Dedifferentiated amniotic fluid mesenchymal stem cell (primary cell): ENCODE data around the gene TNMD.
"Not testable (repeated sequence)": the region's sequence is repeated elsewhere in the genome, so short reads cannot be mapped to it uniquely, and the experiment has no call there.

ENCODE experiments used
- DNase-seq: peaks from one replicate; pipeline ENCODE4 v3.0.0-alpha.2; 2016; ENCODE audit errors: extremely low spot score

The TNMD gene

DNA sequence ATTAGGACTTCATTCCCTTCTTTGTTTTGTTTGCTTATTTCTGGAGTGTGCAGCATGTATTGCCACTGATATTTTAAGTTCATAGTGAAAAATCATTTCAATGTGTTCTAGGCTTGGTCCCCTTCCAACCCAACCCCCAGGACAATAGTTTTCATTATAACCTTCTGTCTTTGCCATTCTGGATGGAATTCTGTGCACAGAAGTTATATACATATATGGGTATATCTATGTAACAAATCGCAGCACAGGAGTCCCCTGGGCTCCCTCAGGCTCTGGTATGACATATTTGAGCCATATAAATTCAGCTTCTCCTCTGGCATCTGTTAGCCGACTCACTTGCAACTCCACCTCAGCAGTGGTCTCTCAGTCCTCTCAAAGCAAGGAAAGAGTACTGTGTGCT, at the start of gene TNMD:
TSS of gene TNMD (plus strand) at position 326 of the 400 bp plus-strand sequence. CDS start 83 bp downstream, outside the sequence.
- DNase-seq: no peak

DNA sequence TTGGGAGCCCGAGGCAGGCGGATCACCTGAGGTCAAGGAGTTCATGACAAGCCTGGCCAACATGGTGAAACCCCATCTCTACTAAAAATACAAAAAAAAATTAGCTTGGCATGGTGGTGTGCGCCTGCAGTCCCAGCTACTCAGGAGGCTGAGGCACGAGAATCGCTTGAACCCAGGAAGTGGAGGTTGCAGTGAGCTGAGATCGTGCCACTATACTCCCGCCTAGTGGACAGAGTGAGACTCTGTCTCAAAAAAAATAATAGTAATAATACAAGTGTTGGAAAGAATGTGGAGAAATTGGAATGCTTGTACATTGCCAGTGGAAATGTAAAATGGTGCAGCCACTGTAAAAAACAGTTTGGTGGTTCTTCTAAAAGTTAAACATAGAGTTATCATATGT, 19.2 kb upstream of the TNMD start:
- DNase-seq: not testable (repeated sequence)

DNA sequence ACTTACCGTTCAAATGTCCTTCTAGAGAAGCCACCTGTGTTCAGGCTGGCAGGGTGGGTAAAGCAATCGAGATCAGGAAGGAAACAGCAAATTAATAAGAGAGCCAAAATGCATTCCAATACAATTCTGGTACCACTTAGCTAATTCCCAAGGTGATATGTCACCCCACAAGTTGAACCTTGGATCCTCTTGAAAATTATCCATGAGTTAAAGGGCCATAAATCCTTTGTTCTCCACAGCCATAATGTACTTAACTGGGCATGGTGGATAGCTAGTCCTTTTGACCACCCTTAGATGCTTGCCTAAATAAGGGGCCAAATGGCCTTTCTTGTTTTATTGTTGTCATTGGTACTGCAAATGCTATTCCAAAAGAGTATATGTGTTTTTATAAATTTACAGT, 2.0 kb downstream of the TNMD start:
- no peak for DNase-seq

DNA sequence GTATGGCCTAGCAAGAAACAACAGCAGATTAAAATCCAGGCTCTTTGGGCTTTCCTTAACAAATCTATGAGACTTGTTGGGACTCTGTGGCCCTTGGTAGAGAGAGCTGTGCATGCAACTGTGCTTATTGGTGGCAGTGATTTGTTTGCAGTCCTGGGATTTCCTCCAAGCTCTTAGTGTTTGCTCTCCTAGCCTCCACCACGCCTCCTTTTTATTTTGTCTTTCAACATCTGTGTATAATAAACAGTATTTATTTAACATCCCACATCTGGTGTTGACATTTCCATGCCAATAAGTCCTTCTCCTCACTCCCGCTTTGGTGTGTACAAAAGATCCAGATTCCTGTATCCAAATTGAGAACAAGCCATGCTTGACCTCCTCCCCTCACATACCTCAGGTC, 3.1 kb downstream of the TNMD start:
- no peak for DNase-seq

DNA sequence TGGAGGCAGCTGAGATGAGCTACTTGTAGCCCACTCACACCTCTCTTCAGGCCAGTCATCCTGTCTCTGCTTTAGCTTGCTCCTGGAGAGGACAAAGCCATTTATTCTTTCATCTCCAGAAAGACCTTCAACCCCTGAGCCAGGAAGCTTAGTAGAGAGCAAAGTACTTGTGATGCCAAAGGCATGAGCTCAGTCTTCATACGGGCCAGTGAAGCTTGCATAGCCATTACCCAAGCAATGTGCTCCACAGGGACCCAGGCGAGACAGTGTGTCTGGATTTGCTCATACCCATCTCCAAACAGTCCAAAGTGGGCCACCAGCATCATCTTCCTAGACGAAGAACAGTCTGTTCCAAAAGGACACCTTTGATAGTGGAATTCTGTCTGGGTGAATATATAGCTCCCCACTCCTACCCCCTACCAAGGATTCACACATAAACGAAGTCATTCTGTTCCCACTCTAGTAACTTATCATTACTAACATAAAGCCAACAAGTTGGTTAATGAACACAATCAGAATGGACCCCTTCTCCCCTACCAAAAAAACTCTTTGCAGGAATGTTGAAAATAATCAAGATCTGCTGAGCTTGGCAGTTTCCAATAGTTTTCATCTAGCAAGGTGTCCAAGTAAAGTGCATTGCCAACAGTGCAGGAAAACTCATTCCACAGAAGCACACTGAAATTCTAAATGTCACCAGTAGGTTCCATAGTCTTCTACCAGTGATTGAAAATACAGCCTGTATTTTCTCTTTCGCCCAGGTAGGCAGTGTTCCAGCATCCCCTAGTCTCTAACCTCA, 6.7 kb downstream of the TNMD start:
- DNase-seq: no peak

DNA sequence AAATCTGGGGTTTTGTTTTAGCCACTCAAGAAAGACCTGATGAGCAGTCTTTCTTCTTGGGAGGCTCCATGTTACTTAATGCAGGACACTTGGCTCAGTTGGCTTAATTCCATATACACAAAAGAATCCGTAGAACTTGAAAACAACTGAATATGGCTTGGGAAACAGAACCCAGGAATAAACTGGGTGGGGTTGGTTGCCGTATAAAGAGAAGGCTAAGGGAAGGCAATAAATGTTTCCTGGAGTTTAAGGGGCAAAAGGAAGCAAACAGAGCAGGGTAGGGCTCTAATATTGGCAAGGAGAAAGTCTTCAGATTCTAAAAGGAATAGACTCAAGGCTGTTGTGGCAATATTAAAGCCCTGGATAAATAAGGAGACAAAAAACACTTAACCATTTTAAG, 8.4 kb downstream of the TNMD start:
- no peak for DNase-seq

DNA sequence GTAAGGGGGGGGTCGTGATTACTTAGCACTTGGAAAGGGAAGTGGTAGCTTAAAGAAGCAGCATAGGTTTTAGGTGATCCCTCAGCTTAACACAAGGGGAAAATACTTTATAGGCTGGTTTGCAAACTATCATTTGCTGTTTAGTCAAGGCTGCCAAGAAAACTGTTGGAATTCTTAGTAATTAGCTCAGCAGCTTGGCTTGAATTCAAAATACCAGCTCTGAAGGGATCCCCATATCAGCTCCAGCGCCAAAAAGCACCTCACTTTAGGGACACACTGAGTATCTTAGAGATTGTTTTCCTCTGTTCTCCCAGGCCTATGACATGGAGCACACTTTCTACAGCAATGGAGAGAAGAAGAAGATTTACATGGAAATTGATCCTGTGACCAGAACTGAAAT, 8.8 kb downstream of the TNMD start:
- DNase-seq: no peak

DNA sequence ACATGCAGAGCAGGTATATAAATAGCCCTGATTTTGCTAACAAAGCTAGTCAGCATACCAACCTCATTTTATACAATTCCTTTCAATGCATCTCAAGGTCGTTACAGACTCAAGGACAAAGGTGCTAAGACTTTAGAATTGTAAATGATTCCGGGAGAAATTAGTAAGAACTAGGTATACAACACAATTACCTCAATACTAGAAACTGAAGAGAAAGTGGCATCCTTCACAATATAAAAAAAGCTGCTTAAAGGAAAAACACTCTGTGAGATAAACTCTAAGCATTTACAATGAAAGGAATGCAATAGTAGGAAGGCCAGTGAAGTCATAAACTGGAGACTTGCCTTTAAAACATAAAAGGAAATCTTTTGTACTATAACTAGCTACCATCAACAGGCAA, 11.9 kb downstream of the TNMD start:
- DNase-seq: no peak

DNA sequence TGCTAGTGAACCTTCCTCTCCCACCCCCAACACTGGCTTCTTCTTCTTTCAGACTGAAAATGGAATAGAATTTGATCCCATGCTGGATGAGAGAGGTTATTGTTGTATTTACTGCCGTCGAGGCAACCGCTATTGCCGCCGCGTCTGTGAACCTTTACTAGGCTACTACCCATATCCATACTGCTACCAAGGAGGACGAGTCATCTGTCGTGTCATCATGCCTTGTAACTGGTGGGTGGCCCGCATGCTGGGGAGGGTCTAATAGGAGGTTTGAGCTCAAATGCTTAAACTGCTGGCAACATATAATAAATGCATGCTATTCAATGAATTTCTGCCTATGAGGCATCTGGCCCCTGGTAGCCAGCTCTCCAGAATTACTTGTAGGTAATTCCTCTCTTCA, 14.7 kb downstream of the TNMD start:
- no peak for DNase-seq

DNA sequence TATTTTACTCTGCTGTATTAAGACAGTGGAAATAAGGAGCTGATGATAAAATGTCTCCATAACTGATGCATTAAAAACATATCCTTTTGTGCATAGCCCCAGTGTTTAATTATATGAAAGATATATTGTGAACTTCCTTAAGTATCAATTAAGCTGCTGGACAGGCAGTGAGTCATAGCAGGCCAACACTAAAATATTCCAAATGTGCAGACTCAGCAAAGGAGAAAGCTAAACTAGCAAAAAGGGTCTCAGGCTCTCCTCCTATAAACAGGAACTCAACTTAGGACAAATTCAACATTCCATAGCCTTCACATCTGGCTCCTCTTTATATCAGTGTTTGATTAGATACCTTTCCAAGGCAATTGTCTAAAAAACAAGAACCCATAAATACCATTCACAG, 15.6 kb downstream of the TNMD start:
- DNase-seq: no peak

DNA sequence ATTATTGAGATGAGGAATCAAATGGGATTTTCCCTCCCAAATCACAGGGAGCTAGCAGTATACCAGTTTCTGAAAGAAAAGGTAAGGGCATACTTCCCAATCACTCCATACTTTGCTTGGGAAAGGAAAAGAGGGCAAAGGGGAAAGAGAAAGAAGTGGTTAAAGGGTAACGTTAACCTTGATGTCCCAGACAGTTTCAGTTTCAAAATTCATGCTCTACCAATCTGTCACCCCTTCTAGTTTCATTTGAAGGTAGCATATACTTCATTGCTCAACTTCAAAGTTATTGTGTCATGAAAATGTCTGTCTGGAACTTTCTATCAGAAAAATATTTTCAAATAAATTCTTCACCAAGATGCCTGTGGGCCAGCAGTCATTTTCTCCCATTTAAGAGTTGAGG, 16.0 kb downstream of the TNMD start:
- DNase-seq: no peak

DNA sequence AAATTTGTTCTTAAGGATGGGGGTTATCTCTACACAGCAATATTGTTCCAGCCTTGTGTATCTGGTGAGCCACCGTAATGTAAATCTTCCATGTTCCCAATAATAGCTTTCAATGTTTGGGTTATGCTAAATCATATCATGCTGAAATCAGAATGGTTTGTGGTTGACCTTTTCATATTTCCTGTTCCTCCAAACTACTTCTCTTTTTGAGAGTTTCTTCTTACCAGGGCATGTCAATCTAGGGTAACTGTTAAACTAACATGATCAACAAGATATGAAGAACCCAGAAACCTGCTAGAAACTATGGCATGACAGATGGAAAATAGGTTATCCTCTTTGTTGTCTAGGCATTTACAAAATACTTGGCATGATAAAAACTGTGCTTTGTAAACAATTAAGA, 22.0 kb downstream of the TNMD start:
- no peak for DNase-seq

DNA sequence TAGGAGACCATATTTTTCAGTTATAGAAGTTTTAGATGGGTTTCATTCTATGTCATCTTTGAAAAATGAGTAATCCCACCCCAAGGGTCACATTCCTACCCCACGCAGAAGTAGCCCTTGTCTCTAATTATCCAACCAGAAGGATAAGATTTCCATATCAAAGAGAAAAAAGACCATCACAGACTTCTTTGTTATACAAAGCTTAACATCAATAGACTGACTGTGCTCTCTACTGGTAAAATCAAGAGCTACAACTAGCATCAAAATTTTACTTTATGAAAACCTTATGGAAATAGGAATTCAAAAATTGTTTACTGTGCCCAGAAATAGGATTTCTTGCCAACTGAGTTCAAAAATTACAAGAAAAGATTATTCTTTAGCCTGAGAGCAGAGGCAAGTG, 24.9 kb downstream of the TNMD start:
- no peak for DNase-seq

DNA sequence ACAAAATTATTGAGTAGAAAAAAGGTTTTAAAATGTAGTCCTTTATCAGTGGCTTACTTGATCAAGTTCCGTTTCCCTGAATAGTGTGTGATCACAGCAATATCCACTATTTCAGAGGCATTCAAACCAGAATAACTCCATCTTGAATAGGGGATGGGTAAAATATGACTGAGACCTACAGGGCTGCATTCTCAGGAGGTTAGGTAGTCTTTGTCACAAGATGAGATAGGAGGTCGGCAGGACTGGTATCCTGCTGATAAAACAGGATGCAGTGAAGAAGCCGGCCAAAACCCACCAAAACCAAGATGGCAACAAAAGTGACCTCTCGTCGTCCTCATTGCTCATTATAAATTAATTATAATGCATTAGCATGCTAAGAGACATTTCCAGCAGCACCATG, 27.2 kb downstream of the TNMD start:
- no peak for DNase-seq

DNA sequence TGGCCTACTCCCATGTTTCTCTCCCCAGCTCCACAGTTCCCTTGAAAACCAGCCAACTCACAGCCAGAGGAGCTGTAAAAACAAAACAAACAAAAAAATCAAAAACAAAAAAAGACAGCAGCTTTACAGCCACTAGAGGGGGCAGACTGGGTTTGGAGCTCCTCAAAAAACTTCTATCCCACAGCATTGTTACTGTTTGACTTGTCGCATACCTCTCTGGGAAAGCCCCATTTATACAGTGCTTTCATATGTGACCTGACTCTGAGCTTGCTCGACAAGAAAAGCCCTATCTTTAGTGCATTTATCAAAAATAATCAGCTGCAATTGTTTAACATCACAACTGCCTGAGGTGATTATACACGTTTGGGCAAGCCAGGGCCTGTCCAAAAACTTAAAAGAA, 30.3 kb downstream of the TNMD start:
- peak; percentile 61 for DNase-seq

DNA sequence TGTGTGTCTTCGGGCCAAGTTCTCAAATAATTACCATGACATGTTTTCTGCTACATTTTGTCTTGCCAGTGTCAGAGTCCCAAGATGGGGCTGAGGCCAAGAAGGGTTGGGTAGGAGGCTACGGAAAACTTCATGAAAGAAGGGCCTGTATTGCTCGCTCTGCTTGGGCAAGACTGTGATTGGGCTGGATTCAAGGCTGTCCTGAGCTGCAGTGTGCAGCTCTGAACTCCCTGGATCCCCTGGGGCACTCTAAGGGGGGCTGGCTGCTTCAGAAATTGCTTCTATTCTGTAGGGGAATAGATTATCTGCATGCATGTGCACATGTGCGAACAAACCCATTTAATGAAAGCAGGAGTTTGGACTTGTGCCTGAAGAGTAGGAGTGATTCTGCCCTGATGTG, 38.3 kb downstream of the TNMD start:
- no peak for DNase-seq

DNA sequence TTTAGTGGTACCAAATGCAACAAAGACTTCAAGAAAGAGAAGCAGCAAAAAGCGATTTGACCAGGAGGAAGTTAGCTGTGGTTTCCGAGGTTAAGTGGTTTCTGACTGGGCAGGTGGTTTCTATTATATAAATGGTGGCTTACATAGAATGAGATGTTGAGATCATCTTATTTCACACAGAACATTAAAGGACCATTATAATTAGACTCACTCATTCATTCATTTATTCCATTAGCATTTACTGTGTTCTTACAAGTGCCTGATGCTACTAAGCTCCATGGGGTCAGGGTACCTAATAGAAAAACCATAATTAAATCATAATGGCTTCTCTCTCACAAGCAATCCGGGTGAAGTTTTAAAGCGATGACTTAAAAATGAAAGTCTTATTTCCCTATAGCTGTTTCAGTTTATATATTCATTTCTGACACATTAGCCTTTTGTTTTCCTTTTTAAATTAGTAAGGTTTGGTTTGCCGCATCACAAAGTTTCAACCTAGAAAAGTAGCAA, 41.3 kb downstream of the TNMD start:
- DNase-seq: no peak

DNA sequence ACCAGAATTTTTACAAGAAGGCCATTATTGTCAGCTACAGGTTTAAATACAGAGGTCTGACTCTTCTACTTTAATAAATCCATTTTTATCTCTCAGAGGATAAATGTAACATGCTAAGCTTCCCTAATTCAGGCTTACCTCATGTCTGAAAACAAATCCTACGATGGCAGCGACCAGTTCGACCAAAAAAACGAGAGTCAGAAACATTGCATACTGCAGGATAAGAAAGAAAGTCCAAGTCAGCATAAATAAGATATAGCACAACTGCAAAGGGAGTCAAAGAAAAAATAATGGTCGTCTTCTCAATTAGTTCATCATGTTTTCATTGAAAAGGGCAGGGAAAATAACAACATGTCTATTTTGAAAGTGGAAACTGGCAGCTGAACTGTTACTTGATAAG, 50.3 kb downstream of the TNMD start:
- DNase-seq: no peak

DNA sequence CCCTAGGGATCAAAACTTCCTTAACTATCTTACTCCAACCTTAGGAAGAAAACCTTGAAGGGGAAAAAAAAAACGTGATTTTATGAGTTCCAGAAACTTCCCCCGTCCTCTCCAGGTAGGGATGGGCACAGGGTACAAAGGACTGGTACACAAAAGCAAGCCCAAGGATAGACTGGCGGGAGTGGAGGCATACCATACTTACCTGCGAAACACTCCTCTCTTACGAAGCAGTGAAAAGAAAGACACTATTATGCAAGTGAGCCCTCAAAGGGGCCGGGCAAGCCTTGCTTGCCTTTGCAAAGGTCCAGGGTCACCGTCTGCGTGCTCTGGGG, 51.2 kb downstream of the TNMD start:
- DNase-seq: no peak

DNA sequence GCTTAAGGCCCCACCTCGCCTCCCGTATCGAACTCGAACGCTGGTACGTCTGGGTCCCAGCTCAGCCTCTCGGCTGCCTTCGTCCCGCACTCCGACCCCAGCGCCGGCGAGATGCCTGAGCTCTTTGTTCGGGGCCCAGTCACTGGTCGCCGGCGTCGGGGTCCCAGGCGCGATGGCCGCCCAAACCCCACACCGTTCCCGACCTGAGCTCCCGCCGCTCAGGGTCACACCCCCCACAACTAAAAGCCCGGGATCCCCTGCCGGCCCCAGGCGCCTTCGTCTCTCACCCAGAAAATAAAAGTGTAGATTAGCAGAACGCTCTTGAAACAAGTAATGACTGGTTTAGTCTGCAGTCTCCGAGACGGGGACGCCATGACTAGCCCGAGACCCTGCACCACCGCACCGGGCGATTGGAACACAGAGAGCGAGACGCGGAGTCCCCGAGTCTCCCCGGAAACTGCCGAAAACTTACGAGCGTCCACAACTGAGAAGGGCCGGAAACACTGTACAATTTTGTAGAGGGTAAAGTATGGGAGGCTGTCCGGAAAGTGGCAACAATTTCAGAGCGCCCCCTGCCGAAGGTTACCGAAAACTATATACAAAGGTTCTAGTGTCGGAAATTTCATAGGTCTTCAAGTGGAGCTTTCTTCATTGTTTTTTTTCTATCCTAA, 51.7 kb downstream of the TNMD start, which contains the start of gene TSPAN6:
TSS of gene TSPAN6 (minus strand) at position 486 of the 671 bp plus-strand sequence. CDS start at position 374, 112 bp downstream.
- peak; percentile 89 for DNase-seq

DNA sequence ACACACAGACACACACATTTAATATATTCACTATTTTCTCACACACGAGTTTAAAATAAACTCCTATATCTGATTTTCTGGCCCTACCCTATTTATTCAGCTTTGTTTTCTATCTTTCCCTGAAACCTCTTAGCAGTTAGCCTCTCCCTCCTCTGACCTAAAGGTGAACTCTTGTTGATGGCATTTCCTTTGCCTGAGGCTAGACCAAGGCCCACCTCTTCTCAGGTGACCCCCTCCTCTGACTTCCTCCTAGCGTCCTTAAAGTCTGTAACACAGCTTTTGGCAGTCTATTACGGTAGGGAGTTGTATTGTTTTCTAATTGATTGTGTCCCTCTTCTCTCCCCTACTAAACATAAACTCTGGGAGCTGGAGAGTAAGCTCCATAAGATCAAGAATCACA, 57.6 kb downstream of the TNMD start:
- no peak for DNase-seq

DNA sequence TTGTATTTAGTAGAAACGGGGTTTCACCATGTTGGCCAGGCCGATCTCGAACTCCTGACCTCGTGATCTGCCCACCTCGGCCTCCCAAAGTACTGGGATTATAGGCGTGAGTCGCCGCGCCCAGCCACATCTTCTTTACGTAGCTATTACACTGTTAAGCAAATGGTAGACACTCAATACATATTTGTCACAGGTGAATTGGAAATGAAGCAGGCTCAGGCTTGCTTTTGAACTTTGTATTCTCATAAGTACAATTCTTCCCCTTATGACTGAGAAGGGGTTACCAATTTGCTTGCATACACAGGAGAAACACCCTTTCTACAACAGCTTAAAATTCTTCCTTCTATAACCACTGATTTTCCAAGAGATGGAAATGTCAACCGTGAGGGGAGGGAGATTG, 58.5 kb downstream of the TNMD start:
- DNase-seq: no peak
